Measurements from ENCODE around the gene SZRD1. TPM values are rescaled to one million over a fixed set of nuclear protein-coding genes. Genes with fewer than 3 reads are reported as not detected.

The SZRD1 gene
- total and polyA plus RNA-seq, 2 of the 4 experiments (the other 2 are of a cell fraction) = 119 to 149 TPM

- no TSS peak for BruUV-seq (replicated peaks)
Observed at GRCh38 chr1:16405441-16405840, 38.4 kb downstream of the SZRD1 start.

More at GRCh38 chr1:16405441-16405840, 38.4 kb downstream of the SZRD1 start:
- Histone ChIP-seq H3K9me1 (ENCODE audit: insufficient read depth, low read length) (peaks cover 15% of the 10 kb centered on the region; the same call in 1 of the 2 replicates), H3K27me3 (ENCODE audit: control insufficient read depth, insufficient read depth, low read length) (peaks cover 4% of the 10 kb centered on the region), H4K5ac (ENCODE audit: low read depth, low read length) (no peak overlapping the region), H3K23ac (ENCODE audit: low read depth, low read length) (no peak overlapping the region), H3K4me1 (ENCODE audit: control insufficient read depth, insufficient read depth, low read length) (no peaks in the 10 kb centered on the region; the same call in 1 of the 2 replicates), H3K4ac (ENCODE audit: low read depth, low read length) (no peak overlapping the region), H3K79me1 (ENCODE audit: low read depth in 1 of 2, low read length in 2 of 2) (no peaks in the 10 kb centered on the region; a peak in 1 of 4 replicates), H3K4me3 (ENCODE audit: insufficient read depth, low read depth, low read length) (no peak overlapping the region), H4K8ac (ENCODE audit: low read depth in 2 of 2, low read length in 2 of 2) (no peak overlapping the region), H2BK15ac (ENCODE audit: low read depth, low read length) (no peak overlapping the region), H3K27ac (ENCODE audit: insufficient read depth, low read length) (no peak overlapping the region), H4K20me1 (ENCODE audit: insufficient read depth, low read length) (0 out of 2 replicates have a peak, but pooled peaks cover 3% of the 10 kb centered on the region), H3K18ac (ENCODE audit: low read depth, low read length) (no peak overlapping the region), H2AK5ac (ENCODE audit: low read depth, low read length) (0 out of 2 replicates have a peak overlapping the region, but pooled peaks have one; percentile 24), H2AK9ac (replicated peaks; ENCODE audit: low read depth, low read length, poor library complexity) (no peak overlapping the region), H2BK20ac (ENCODE audit: low read depth, low read length) (no peak overlapping the region), H4K91ac (ENCODE audit: insufficient read depth, low read depth, low read length) (no peak overlapping the region), H3K36me3 (ENCODE audit: control insufficient read depth, insufficient read depth, low read length) (peaks cover 5% of the 10 kb centered on the region; the same call in 1 of the 2 replicates), H3K14ac (replicated peaks; ENCODE audit: low read depth, low read length) (no peak overlapping the region), H3K4me2 (ENCODE audit: low read depth, low read length) (no peak overlapping the region), H2BK5ac (ENCODE audit: low read depth, low read length, poor library complexity, severe bottlenecking) (no peak overlapping the region), H3K9me3 (ENCODE audit: control insufficient read depth, insufficient read depth, low read length) (no peaks in the 10 kb centered on the region), H3K56ac (ENCODE audit: extremely low read depth, insufficient read depth, low read length) (no peak overlapping the region), H3K9ac (ENCODE audit: low read depth, low read length) (no peak overlapping the region), H2AFZ (replicated peaks; ENCODE audit: low read length, poor library complexity) (no peak overlapping the region), H2BK120ac (ENCODE audit: low read depth, low read length) (no peak overlapping the region)
- TF ChIP-seq FOS (IDR thresholded peaks at IDR 0.05; ENCODE audit: low read depth, low read length) (no peak), MXI1 (IDR thresholded peaks at IDR 0.05; ENCODE audit: borderline replicate concordance, low read depth, low read length) (no peak), CEBPB (IDR thresholded peaks at IDR 0.05; ENCODE audit: low read depth, low read length) (no peak), MAZ (IDR thresholded peaks at IDR 0.05; ENCODE audit: borderline replicate concordance, low read depth, low read length) (no peak), SMC3 (IDR thresholded peaks at IDR 0.05; ENCODE audit: low read depth, low read length) (no peak), RFX5 (IDR thresholded peaks at IDR 0.05; ENCODE audit: low read depth, low read length) (no peak), CHD1 (IDR thresholded peaks at IDR 0.05; ENCODE audit: low read depth, low read length) (no peak), NFE2L2 (IDR thresholded peaks at IDR 0.05; ENCODE audit: low read depth, low read length) (no peak), USF2 (IDR thresholded peaks at IDR 0.05; ENCODE audit: low read depth, low read length) (no peak), ELK1 (IDR thresholded peaks at IDR 0.05; ENCODE audit: borderline replicate concordance, low read depth, low read length) (no peak), CTCF (conservative IDR thresholded peaks at IDR 0.05; ENCODE audit: low read depth, low read length) (no peak), POLR2A (IDR thresholded peaks at IDR 0.05; ENCODE audit: low read depth, low read length) (no peak), BHLHE40 (IDR thresholded peaks at IDR 0.05; ENCODE audit: low read depth, low read length) (no peak), MAFK (IDR thresholded peaks at IDR 0.05; ENCODE audit: low read depth, low read length) (no peak)
- dilution Hi-C loops (cut with HindIII; ENCODE audit: low sequenced_read_pairs, unreplicated experiment) (no loop called here), in situ Hi-C loops (cut with MboI; ENCODE audit: low sequenced_read_pairs) (no loop called here), intact Hi-C loops (cut with micrococcal nuclease) (no loop called here)
- ChIA-PET POLR2A (ENCODE audit: unreplicated experiment) (no interaction called here), CTCF (no interaction called here)
- DNase-seq (no peak), ATAC-seq (ENCODE audit: low read depth) (no peak)
- 83% methylated on average over 2 of the region's 5 CpGs; no CpG with 5 or more reads in 1 of the 2 experiments for WGBS, 2 experiments (ENCODE audit: extremely low coverage in 2 of 2, insufficient read length in 1 of 2)

All from IMR-90 (cell line).